ENCODE measurements around the gene NUDT1.

NUDT1 gene

DNA sequence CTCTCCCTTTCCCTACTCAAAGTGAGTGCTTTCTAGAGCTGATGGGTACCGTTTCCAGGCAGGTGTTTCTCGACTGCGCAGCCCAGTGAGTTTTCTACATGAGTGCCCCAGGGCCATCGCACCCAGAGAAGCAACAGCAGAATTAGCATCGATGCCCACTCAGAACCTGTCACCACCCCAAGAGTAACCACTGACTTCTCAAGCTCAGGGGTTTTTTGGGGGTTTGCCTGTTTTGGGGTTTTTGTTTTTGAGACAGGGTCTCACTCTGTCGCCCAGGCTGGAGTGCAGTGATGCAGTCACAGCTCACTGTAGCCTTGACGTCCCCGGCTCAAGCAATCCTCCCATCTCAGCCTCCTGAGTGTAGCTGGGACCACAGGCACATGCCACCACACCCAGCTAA is 46.5 kb downstream of the NUDT1 start:
- Histone ChIP-seq H3K4me1 (ENCODE audit: control insufficient read depth in 5 of 5, insufficient read depth in 5 of 5, low read length in 5 of 5) (peaks cover 0 to 10% (median 0%) of the 10 kb centered on the region in 5 donors), H3K9ac (ENCODE audit: low read length in 5 of 5) (no peak overlapping the region), H3K27ac (ENCODE audit: low read depth, low read length) (no peak overlapping the region)

DNA sequence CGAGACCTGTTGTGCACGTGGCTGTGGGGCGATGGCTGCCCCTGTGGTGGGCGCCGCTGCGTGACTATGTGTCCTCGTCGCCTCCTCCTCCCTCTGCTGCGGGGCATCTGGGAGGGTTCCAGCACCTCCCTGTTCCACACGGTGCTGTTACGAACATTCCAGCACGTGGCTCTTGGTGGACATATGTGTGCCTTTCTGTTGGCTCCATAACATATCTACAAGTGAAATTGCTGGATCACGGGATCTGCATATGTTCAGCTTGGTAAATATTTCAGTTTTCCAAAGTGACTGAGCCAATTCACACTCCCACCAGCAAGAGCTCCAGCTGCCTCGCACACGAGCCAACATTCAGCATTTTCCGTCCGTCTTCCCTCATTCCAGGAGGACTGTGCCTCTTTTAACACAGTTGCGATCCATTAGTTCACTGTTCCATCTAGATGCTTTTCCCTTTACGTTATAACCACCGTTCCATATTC is 47.1 kb downstream of the NUDT1 start:
- H3K36me3 ChIP-seq (ENCODE audit: control insufficient read depth in 5 of 5, insufficient read depth in 5 of 5, low read length in 5 of 5) = peaks cover 0 to 8% (median 3%) of the 10 kb centered on the region in 5 donors
- H3K9ac ChIP-seq (ENCODE audit: low read length in 5 of 5) = peak overlapping the region in 1 of 5 donors; percentile 30
- no peaks in the 10 kb centered on the region for H3K27me3 ChIP-seq (ENCODE audit: control insufficient read depth in 5 of 5, insufficient read depth in 4 of 5, low read length in 5 of 5)
- peak overlapping the region in 1 of 5 donors; percentile 33 for H3K4me3 ChIP-seq (ENCODE audit: low read depth in 1 of 5, low read length in 5 of 5)
- H3K27ac ChIP-seq (ENCODE audit: low read depth, low read length) = no peak overlapping the region
- peaks cover 0 to 10% (median 0%) of the 10 kb centered on the region in 5 donors for H3K4me1 ChIP-seq (ENCODE audit: control insufficient read depth in 5 of 5, insufficient read depth in 5 of 5, low read length in 5 of 5)
- H3K9me3 ChIP-seq (ENCODE audit: control insufficient read depth in 5 of 5, low read length in 5 of 5) = no peaks in the 10 kb centered on the region

More for the DNA sequence above, 46.5 kb downstream of the NUDT1 start:
- peaks cover 0 to 8% (median 3%) of the 10 kb centered on the region in 5 donors for H3K36me3 ChIP-seq (ENCODE audit: control insufficient read depth in 5 of 5, insufficient read depth in 5 of 5, low read length in 5 of 5)
- H3K9me3 ChIP-seq (ENCODE audit: control insufficient read depth in 5 of 5, low read length in 5 of 5) = no peaks in the 10 kb centered on the region
- H3K4me3 ChIP-seq (ENCODE audit: low read depth in 1 of 5, low read length in 5 of 5) = no peak overlapping the region
- H3K27me3 ChIP-seq (ENCODE audit: control insufficient read depth in 5 of 5, insufficient read depth in 4 of 5, low read length in 5 of 5) = no peaks in the 10 kb centered on the region

DNA sequence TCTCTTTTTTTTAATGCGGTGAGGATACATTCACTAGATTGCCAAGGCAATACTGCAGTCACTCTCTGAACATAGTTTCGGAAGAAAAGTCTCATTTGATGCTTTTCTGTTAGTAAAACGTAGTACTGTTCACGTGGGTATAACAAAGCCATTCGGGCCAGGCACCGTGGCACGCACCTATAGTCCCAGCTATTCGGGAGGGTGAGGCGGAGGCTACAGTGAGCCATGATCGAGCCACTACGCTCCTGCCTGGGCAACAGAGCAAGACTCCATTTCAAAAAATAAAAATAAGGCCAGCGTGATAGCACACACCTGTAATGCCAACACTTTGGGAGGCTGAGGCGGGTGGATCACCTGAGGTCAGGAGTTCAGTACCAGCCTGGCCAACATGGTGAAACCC is 47.6 kb downstream of the NUDT1 start:
- Histone ChIP-seq H3K9me3 (ENCODE audit: control insufficient read depth in 5 of 5, low read length in 5 of 5) (no peaks in the 10 kb centered on the region), H3K4me1 (ENCODE audit: control insufficient read depth in 5 of 5, insufficient read depth in 5 of 5, low read length in 5 of 5) (peaks cover 0 to 10% (median 0%) of the 10 kb centered on the region in 5 donors), H3K9ac (ENCODE audit: low read length in 5 of 5) (no peak overlapping the region), H3K4me3 (ENCODE audit: low read depth in 1 of 5, low read length in 5 of 5) (no peak overlapping the region), H3K27me3 (ENCODE audit: control insufficient read depth in 5 of 5, insufficient read depth in 4 of 5, low read length in 5 of 5) (no peaks in the 10 kb centered on the region), H3K36me3 (ENCODE audit: control insufficient read depth in 5 of 5, insufficient read depth in 5 of 5, low read length in 5 of 5) (peaks cover 0 to 8% (median 3%) of the 10 kb centered on the region in 5 donors), H3K27ac (ENCODE audit: low read depth, low read length) (no peak overlapping the region)

DNA sequence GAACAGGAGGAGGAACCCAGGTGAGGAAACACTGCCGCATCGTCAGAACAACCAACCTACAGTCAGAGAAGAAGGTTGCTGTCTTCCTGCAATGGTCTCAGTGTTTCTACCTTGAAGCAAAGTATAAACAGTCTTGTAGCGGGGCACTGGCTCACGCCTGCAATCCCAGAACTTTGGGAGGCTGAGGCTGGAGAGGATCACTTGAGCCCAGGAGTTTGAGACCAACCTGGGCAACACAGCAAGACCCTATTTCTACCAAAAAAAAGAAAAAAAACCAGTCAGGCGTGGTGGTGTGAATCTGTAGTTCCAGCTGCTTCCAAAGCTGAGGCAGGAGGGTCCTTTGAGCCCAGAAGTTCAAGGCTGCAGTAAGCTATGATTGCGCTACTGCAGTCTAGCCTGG is 48.9 kb downstream of the NUDT1 start:
- Histone ChIP-seq H3K27ac (ENCODE audit: low read depth, low read length) (no peak overlapping the region), H3K36me3 (ENCODE audit: control insufficient read depth in 5 of 5, insufficient read depth in 5 of 5, low read length in 5 of 5) (peaks cover 0 to 8% (median 3%) of the 10 kb centered on the region in 5 donors), H3K4me3 (ENCODE audit: low read depth in 1 of 5, low read length in 5 of 5) (no peak overlapping the region), H3K27me3 (ENCODE audit: control insufficient read depth in 5 of 5, insufficient read depth in 4 of 5, low read length in 5 of 5) (no peaks in the 10 kb centered on the region), H3K9ac (ENCODE audit: low read length in 5 of 5) (no peak overlapping the region), H3K9me3 (ENCODE audit: control insufficient read depth in 5 of 5, low read length in 5 of 5) (no peaks in the 10 kb centered on the region), H3K4me1 (ENCODE audit: control insufficient read depth in 5 of 5, insufficient read depth in 5 of 5, low read length in 5 of 5) (peaks cover 0 to 10% (median 0%) of the 10 kb centered on the region in 5 donors)

DNA sequence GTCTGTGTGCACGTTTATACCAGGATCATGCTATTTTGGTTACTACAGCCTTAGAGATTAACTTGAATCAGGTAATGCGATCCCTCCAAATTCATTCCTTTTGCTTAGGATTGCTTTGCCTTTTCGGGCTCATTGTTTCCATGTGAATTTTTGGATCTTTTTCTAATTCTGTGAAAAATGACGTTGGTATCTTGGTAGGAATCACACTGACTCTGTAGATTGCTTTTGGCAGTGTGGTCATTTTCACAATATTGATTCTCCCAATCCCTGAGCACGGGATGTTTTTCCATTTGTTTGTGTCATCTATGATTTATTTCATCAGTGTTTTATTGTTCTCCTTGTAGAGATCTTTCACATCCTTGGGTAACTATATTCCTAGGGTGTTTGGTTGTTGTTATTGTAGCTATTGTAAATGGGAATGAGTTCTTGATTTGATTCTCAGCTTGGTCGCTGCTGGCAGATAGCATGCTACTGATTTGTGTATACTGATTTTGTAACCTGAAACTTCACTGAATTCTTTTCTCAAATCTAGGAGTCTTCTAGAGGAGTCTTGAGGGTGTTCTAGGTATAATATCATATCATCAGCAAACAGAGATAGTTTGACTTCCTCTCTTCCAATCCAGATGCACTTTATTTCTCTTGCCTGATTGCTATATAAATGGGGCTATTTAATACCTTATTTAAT is 54.1 kb downstream of the NUDT1 start:
- Histone ChIP-seq H3K27ac (ENCODE audit: low read depth, low read length) (no peak overlapping the region), H3K9me3 (ENCODE audit: control insufficient read depth in 5 of 5, low read length in 5 of 5) (no peaks in the 10 kb centered on the region), H3K4me1 (ENCODE audit: control insufficient read depth in 5 of 5, insufficient read depth in 5 of 5, low read length in 5 of 5) (peaks cover 0 to 18% (median 6%) of the 10 kb centered on the region in 5 donors), H3K9ac (ENCODE audit: low read length in 5 of 5) (no peak overlapping the region), H3K27me3 (ENCODE audit: control insufficient read depth in 5 of 5, insufficient read depth in 4 of 5, low read length in 5 of 5) (no peaks in the 10 kb centered on the region), H3K4me3 (ENCODE audit: low read depth in 1 of 5, low read length in 5 of 5) (no peak overlapping the region), H3K36me3 (ENCODE audit: control insufficient read depth in 5 of 5, insufficient read depth in 5 of 5, low read length in 5 of 5) (no peaks in the 10 kb centered on the region)

DNA sequence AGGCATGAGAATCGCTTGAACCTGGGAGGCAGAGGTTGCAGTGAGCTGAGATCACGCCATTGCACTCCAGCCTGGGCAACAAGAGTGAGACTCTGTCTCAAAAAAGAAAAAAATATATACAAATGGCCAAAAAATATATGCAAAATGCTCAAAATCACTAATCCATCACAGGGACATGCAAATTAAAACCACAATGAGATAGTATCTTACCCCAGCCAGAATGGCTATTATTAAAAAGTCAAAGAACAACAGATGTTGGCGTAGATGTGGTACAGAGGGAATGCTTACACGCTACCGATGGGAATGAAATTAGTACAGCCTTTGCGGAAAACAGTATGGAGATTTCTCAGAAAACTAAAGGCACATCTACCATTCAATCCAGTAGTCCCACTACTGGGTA is 54.8 kb downstream of the NUDT1 start:
- no peaks in the 10 kb centered on the region for H3K36me3 ChIP-seq (ENCODE audit: control insufficient read depth in 5 of 5, insufficient read depth in 5 of 5, low read length in 5 of 5)
- no peak overlapping the region for H3K9ac ChIP-seq (ENCODE audit: low read length in 5 of 5)
- no peaks in the 10 kb centered on the region for H3K27me3 ChIP-seq (ENCODE audit: control insufficient read depth in 5 of 5, insufficient read depth in 4 of 5, low read length in 5 of 5)
- no peak overlapping the region for H3K27ac ChIP-seq (ENCODE audit: low read depth, low read length)
- H3K9me3 ChIP-seq (ENCODE audit: control insufficient read depth in 5 of 5, low read length in 5 of 5) = no peaks in the 10 kb centered on the region
- H3K4me1 ChIP-seq (ENCODE audit: control insufficient read depth in 5 of 5, insufficient read depth in 5 of 5, low read length in 5 of 5) = peaks cover 0 to 18% (median 6%) of the 10 kb centered on the region in 5 donors
- H3K4me3 ChIP-seq (ENCODE audit: low read depth in 1 of 5, low read length in 5 of 5) = no peak overlapping the region

DNA sequence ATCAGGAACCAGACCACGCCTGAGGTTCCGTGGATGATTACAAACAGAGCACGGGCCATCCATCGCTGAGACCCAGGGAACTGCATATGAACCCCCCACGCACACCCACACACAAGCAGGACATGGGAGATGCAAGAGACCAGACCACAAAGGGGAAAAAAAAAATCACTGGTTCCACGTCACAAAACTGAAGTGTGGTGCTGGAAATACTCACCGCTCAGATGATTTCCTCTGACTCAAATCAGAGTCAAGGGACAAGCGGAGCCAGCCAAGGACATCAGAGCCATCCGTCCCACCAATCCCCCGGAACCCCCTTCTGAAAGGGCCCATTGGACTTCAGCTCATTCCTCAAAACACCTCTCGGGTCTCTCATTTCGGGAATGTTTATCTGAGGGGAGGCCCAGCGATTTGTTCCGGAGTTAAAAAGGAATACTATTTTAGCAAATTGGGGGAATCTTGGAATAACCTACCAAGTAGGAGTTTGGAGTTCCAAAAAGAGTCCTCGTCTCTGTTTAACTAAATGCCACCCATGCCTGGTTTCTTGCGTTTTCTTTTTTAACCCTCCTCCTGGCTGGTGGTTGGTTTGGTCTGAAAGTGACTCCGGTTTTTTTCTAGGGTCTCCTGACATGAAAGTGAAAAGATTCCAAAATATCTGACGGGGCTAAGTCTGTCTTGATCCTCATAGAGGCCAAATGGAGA is 57.3 kb downstream of the NUDT1 start:
- peak overlapping the region in 1 of 5 donors; percentile 14 for H3K4me3 ChIP-seq (ENCODE audit: low read depth in 1 of 5, low read length in 5 of 5)
- no peaks in the 10 kb centered on the region for H3K9me3 ChIP-seq (ENCODE audit: control insufficient read depth in 5 of 5, low read length in 5 of 5)
- H3K27me3 ChIP-seq (ENCODE audit: control insufficient read depth in 5 of 5, insufficient read depth in 4 of 5, low read length in 5 of 5) = no peaks in the 10 kb centered on the region
- no peak overlapping the region for H3K27ac ChIP-seq (ENCODE audit: low read depth, low read length)
- peak overlapping the region in 3 of 5 donors; percentile 15 to 52 (median 41) for H3K9ac ChIP-seq (ENCODE audit: low read length in 5 of 5)
- H3K4me1 ChIP-seq (ENCODE audit: control insufficient read depth in 5 of 5, insufficient read depth in 5 of 5, low read length in 5 of 5) = peaks cover 0 to 18% (median 6%) of the 10 kb centered on the region in 5 donors
- H3K36me3 ChIP-seq (ENCODE audit: control insufficient read depth in 5 of 5, insufficient read depth in 5 of 5, low read length in 5 of 5) = no peaks in the 10 kb centered on the region

DNA sequence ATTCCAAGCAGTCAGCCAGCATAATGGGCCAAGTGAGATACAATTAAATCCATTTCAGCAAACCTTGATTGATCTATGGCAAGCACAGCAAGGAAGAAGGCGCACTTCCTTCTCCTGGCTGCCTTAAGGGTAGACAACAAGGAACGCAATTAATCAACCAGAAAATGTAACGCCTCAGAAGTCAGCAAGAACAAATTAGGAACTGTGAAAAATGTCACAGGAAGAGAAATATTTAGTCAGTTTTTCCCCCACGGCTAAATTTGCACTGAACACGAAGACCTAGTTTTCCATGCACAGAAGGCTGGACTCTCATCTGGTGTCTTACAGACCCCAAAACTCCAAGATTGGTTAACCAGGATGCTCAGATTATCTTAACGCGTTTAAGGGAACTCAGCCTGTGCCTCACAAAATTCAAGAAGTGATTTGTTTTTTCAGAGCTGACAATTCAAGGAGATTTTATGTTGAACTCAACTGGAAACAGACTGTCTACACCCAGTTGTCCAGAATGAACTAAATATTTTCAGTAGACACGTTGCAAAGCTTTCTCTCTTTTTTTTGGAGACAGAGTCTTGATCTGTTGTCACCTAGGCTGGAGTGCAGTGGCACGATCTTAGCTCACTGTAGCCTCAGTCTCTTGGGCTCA is 58.0 kb downstream of the NUDT1 start:
- Histone ChIP-seq H3K27me3 (ENCODE audit: control insufficient read depth in 5 of 5, insufficient read depth in 4 of 5, low read length in 5 of 5) (no peaks in the 10 kb centered on the region), H3K9me3 (ENCODE audit: control insufficient read depth in 5 of 5, low read length in 5 of 5) (no peaks in the 10 kb centered on the region), H3K4me1 (ENCODE audit: control insufficient read depth in 5 of 5, insufficient read depth in 5 of 5, low read length in 5 of 5) (peaks cover 2 to 25% (median 10%) of the 10 kb centered on the region in 5 donors), H3K36me3 (ENCODE audit: control insufficient read depth in 5 of 5, insufficient read depth in 5 of 5, low read length in 5 of 5) (no peaks in the 10 kb centered on the region), H3K27ac (ENCODE audit: low read depth, low read length) (no peak overlapping the region), H3K4me3 (ENCODE audit: low read depth in 1 of 5, low read length in 5 of 5) (peak overlapping the region in 1 of 5 donors; percentile 14), H3K9ac (ENCODE audit: low read length in 5 of 5) (peak overlapping the region in 2 of 5 donors; percentile 8 to 52)
